NCI-H1105 (cell line): ENCODE measurements around the gene OGFR.
"Not testable (repeated sequence)": the region's sequence is repeated elsewhere in the genome, so short reads cannot be mapped to it uniquely, and the experiment has no call there.

Experiments used
- DNase-seq: peaks from one replicate; lab custom pipeline; 2025; lab: John Stamatoyannopoulos, UW

Gene OGFR

DNA sequence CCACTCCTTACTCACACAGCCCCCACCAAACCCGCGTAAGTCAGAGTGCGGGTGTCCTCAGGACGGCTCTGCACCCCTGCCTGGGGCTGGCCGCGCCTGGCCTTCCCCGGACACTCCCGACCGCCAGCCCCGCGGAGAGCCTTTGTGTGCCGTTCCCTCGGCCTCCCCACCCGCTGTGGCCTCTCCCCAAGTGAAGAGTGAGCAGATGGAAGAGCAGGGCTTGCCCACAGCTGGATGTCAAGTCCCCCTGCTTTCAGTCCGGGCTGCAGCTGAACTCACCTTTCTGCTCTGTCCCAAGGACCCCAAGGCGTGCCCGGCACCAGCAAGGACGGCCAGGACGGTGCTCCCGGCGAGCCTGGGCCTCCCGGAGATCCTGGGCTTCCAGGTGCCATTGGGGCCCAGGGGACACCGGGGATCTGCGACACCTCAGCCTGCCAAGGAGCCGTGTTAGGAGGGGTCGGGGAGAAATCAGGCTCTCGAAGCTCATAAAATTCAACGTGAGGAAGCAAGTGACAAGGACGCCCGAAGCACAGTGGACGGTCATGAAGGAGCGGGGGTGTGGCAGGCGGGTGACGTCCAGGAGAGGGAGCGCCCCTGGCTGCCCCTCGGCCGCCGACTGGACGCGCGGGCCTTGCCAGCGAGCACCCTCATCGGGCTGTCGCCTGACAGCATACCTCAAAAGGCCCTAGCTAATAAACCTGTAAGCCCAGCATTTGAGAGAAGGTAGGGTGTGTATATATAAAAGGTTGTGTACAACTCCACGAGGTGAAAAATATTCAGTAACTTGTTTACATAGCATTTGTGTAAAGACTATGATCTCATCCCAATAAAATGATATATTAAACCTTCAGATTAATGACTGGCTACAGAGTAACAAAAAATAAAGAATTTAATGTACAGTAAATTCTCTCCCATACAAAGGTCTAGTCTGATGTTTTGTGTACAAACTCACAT is 35.9 kb downstream of the OGFR start:
- no peak for DNase-seq

DNA sequence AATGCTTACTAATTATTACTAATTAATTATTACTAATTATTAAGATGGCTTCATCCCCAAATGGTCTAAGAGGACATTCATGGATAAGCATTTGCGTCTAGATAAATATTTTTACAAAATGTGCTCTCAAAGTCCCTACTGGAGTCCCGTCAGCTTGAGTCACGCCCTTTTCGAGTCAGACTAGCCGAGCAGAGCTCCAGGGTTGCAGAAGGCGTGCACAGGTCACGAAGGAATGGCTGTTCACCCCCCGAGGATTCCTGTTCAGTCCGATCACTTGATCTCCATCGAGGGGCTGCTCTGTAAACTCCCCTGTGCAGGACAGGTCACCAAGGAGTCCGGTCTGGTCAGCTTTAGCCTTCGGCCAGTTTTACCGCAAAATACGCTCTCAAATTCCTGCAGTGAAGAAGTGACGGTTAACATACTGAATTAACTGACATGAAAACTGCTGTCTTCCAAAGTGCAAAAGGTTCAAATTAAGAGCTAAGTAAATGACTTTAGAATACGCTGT is 37.1 kb downstream of the OGFR start:
- DNase-seq: no peak

DNA sequence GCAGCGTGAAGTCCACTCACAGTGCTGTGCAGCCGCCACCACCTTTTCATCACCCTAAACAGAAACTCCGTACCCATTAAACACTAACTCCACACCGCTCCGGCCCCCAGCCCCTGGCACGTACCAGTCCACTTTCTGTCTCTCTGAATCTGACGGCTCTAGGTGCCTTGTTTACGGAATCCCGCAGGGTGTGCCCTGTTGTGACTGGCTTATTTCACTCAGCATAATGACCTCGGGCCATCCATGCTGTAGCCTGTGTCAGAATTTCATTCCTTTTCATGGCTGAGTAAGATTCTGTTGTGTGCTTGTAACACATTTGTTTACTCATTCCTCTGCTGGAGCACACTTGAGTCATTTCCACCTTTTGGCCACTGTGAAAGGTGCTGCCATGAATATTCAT is 39.0 kb downstream of the OGFR start:
- no peak for DNase-seq

DNA sequence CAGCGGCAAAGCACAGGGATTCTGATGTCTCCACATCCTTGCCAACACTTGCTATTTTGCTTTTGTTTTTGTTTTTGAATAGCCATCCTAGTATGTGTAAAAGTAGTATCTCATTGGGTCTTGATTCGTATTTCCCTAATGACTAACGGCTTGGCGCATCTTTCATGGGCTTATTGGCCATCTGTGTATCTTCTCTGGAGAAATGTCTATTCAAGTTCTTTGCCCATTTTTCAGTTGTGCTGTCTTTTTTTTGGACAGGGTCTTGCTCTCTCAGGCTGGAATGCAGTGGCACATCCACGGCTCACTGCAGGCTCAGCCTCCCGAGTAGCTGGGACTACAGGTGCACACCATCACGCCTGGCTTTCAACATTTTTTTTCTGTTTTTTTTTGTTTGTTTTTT is 39.5 kb downstream of the OGFR start:
- DNase-seq: no peak

DNA sequence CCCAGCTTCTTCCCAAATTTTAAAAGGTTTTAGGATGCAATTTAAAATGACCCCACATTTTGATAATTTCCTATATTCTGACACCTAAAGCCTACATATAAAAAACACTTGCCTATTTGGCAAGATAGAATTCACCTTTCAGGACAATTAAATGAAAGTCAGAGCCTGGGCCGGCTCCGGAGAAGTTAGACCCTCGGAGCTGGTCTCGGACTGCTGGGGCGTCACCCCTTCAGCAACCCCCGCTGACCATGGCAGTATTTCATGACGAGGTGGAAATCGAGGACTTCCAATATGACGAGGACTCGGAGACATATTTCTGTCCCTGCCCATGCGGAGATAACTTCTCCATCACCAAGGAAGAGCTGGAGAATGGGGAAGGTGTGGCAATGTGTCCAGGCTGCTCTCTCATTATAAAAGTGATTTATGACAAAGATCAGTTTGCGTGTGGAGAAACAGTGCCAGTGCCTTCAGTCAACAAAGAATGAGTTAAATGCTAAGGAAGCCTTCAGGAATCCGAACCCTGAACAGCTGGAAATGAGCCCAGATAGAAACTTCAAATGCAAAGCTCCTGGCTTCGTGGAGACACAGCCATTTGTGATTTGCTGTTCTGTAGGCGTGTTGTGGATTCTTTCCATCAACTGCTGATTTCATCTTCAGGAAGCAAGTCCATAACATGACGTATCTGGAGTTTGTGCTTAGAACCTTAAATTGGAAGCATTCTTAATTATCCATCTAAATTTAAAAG is 41.0 kb downstream of the OGFR start:
- no peak for DNase-seq

DNA sequence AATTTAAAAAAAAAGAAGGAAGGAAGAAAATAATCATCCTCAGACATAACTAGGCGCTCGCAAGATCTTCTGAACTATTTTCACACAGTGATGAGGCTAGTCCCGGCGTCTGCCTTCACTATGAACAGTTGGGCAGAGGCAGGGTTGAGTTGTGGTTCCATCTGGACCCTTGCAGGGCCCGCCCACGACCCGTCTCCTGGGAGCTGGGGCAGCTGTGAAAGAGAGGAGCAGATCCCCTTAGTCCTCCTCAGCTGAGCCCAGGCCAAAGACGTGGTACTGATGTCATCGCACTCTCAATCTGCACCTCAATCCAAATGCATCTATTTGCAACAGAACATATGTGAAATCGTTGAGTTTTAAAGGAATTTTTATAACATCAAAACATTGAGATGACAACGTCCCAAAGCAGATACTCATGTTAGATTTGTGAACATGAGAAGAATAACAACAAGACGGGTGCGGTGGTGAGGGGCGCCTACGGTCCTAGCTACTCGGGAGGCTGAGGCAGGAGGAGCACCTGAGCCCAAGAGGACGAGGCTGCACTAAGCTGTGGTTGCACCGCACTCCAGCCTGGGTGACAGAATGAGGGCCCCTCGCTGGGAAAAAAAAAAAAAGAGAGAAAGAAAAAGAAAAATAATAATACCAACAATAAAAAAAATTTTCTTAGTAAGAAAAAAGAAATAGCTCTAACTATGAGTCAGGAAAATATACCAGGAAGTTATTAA is 41.7 kb downstream of the OGFR start:
- DNase-seq: no peak

DNA sequence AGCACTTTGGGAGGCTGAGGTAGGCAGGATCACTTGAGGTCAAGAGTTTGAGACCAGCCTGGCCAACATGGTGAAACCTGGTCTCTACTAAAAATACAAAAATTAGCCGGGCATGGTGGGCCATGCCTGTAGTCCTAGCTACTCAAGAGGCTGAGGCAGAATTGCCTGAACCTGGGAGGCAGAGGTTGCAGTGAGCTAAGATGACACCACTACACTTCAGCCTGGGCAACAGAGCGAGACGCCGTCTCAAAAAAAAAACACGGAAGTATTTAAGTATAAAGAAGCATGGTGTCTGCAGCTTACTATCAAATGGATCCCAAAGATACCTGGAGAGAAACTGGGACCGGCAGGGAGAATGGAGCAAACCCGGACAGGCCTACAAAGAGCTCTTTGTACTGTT is 44.3 kb downstream of the OGFR start:
- not testable (repeated sequence) for DNase-seq

DNA sequence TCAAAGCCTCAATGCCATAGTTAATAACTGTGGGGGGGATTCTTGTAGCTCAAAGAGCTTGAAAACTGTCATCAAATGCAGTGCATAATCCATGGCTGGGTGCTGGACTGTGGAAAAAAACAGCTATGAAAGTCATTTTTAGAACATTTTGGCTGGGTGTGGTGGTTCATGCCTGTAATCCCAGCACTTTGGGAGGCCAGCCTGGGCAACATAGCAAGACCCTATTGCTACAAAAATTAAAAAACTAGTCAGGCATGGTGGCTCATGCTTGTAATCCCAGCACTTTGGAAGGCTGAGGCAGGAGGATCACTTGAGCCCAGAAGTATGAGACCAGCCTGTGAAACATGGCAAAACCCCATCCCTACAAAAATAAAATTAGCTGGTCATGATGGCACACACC is 44.8 kb downstream of the OGFR start:
- DNase-seq: no peak

DNA sequence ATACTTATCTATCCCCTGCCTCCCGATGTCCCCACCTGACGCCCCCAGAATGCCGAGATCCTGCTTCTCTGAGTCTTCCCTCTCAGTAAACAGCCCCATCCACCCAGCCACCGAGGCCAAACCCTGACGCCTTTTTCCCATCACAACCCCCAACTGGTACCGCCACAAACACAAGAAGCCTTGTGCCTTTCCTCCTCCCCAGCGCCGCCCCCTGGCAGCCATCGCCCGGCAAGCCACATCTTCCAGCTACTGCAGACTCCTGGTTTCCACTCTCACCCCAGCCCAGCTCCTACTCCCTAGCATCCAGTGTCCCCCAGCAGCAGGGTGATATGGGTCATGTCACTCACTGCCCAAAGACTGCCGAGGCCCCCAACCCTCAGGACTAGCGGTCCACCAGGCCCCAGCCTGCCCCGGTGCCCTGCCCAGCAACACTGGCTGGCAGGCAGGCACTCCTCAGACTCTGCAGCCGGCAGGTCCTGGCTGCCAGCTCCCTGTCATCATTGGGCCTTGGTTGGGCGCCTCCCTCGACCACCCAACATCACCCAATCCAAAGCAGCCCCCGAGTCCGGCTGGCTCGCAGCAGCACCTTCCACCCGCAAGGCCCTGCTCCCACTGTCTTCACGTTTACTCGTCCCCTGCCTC is 45.8 kb downstream of the OGFR start:
- no peak for DNase-seq

DNA sequence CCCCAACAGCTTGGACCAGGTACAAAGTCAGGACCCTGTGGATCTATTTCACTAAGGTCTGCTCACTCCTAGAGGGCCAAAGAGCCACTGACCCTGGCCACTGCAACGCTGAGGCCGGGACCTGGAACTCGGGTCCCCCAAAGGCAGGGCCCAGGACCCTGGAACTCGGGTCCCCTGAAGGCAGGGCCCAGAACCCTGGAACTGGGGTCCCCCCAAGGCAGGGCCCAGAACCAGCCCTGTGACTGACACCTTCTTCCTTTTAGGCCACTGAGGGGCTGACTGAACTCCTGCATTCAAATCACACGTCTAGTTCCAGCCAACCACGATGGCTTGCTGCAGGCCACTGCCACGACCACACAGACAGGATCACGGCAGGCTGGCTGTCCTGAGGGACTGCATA is 47.6 kb downstream of the OGFR start:
- no peak for DNase-seq

DNA sequence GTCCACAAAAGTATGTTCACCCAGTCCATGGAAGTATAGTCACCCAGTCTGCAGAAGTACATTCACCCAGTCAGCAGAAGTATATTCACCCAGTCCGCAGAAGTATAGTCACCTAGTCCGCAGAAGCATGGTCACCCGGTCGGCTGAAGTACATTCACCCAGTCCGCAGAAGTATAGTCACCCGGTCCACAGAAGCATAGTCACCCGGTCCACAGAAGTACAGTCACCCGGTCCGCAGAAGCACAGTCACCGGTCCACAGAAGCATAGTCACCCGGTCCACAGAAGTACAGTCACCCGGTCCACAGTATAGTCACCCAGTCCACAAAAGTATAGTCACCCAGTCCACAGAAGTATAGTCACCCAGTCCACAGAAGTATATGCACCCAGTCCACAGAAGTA is 48.2 kb downstream of the OGFR start:
- DNase-seq: no peak

DNA sequence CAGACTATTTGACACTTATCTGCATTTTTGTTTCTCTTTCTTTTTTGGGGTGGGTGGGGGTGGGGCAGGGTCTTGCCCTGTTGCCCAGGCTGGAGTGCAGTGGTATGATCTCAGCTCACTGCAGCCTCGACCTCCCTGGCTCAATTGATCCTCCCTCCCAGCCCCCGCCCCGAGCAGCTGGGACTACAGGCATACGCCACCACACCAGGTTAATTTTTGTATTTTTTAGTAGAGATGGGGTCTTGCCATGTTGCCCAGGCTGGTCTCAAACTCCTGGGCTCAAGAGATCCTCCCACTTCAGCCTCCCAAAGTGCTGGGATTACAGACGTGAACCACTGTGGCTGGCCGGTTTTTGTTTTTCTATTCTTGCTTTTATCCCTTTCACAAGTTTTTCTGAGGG is 48.7 kb downstream of the OGFR start:
- not testable (repeated sequence) for DNase-seq

DNA sequence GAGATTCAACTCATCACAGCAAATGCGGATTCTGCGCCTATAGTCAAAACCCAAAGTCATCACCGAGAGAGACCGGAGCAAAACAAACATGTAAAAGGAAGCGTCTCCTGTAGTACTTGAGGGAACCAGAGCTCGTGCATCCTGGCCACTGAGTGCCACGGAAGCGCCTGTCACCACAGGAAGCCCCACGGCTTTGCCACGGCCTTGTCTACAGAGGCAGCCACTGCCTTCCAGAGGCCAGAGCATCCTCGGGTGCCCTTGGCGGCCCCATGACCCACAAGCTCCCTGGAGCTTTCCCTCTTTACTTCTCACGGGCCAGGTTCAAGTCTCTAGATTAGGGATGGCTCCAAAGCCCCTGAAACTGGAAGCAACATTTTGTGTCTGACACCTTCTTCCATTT is 49.5 kb downstream of the OGFR start:
- DNase-seq: no peak

DNA sequence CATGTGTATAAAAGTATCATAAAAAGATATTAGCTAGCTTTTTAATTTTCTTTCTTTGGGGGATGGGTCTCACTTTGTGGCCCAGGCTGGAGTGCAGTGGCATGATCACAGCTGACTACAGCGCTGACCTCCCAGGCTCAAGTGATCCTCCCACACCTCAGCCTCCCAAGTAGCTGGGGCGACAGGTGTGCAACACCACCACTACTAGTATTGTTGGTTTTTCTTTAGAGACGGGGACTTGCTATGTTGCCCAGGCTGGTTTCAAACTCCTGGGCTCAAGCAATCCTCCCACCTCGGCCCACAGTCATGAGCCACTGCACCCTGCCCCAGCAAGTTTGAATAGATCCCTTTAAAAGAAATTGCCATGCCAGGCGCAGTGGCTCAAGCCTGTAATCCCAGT is 50.5 kb downstream of the OGFR start:
- no peak for DNase-seq

DNA sequence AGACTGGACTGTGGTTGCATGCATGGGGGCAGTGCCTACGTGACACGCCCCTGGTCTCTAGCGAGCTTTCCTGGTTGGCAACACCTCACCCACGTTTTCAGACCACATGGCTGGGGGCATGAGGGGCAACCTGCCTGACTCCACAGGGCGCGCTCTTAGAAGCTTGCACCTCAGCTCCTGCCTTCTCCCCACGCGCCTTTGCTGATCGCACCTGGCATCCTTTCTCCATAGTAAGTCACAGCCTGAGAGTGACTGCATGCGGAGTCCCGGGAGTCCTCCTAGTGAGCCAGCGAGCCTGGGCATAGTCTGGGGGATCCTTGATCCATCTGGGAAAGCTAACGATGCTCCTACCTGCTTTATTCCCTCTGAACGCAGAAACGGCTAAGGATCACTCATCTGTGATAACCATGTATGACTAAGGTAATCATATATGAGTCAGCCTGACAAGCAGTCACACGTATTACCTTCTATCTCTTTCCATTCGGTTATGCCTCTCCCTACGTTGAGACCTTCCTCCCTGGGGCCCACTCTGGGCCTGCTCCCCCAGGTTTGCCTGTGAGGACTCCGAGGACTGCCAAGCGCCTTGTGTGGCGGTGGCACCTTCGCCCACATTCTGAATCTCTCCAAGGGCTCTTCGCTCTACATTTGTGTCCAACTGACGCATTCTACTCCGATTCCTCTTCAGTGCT is 52.4 kb downstream of the OGFR start:
- no peak for DNase-seq

DNA sequence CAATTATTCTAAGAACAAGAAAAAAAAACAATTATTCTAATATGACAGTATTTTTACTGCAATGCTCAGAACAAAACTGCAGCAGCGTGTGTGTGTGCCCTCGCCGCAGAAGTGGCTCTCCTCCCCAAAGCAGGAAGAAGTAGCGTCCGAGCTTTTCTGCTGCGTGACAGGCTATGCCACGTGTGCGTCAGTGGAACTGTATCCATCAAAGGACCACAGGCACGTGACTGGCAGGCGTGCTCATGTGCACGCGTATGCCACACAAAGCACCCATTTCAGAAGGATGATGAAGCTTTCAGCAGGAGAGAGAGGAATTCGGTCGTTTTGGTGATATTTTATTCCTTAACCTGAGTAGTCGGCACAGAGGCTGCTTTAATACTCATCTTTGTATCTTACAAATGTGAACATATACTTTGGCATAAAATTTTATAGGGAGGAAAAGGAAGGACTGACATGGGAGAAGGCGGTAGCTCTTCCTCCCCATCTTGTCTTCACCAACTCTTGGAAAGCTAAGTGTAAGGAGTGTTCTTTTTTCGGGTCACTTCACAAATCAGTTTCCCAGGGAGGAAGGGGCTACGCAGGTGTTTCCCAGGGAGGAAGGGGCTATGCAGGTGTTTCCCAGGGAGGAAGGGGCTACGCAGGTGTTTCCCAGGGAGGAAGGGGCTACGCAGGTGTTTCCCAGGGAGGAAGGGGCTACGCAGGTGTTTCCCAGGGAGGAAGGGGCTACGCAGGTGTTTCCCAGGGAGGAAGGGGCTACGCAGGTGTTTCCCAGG is 53.6 kb downstream of the OGFR start:
- DNase-seq: no peak

DNA sequence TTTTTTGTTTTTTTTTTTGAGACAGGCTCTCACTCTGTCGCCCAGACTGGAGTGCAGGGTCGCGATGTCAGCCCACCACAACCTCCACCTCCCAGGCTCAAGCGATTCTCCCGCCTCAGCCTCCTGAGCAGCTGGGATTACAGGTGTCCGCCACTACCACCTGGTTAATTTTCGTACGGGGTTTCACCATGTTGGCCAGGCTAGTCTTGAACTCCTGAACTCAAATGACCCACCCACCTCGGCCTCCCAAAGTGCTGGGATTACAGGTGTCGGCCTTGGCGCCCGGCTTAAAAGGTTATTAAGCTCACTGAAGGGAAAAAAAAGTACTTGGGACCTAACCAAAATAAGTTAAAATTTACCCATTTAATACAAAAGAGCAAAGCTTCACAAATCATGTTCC is 55.1 kb downstream of the OGFR start:
- DNase-seq: no peak

DNA sequence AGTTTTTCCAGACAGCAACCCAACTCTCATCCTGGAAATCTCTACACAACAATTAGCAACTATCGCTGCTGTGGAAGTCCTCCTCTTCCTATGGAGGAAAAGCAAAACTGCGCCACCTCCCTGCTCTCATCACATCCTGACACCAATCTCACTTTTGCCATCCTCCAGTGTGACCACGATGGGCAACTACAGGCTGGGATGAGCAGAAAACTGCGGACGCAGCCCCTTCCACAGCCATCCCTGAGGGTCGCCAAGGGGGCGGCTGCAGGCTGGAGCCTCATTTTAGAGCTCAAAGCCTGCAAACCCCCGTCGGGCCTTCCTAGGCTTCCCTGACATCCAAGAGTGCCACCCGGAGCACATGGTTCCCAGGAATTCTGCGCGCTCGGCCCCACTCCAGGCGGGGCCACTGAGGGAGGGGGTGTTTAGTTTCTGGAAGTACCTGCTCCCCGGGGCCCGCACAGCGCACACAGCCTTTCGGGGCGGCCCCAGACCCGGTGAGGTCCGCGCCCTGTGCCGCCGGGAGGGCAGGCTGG is 55.8 kb downstream of the OGFR start:
- DNase-seq: no peak

DNA sequence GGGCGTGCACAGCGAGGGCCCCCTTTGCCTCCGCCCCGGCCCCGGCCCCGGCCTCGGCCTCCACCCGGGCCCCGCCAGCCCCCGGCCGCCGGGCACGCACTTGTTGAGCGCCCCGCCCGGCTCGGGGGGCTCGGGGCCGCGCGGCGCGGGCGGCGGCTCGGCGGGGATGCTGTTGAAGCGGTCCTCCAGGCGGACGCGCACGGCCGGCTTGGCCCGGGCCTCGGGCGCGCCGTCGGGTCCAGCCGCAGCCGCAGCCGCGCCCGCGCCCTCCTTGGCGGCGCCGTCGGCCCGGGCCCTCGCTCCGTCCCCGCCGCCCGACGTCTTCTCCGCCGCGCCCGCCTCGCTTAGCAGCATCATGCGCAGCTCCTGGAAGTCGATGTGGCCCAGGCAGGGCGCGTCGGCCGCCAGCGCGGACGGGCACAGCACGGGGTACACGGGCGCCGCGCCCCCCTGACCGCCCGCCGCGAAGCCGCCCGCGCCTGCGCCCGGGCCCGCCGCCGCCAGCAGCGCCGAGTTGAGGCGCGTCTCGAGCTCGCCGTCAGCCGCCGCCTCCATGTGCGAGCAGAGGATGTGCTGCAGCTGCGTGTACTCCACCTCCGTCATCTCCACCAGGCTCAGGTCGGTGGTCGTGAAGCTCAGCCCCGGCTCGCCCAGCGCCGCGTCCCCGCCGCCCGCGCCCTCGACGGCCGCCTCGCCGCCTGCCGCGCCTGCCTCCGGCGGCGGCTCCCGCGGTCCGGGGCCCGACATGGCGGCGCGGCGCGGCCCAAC is 56.5 kb downstream of the OGFR start:
- DNase-seq: no peak
